Astrocyte of the hippocampus (primary cell): ENCODE data around the gene LUZP2.
"Not testable (repeated sequence)": the region's sequence is repeated elsewhere in the genome, so short reads cannot be mapped to it uniquely, and the experiment has no call there.

ENCODE experiments used
- DNase-seq: peaks from one replicate; pipeline ENCODE4 v3.0.0; 2011; ENCODE audit warnings: low read depth, low spot score

Gene LUZP2

DNA sequence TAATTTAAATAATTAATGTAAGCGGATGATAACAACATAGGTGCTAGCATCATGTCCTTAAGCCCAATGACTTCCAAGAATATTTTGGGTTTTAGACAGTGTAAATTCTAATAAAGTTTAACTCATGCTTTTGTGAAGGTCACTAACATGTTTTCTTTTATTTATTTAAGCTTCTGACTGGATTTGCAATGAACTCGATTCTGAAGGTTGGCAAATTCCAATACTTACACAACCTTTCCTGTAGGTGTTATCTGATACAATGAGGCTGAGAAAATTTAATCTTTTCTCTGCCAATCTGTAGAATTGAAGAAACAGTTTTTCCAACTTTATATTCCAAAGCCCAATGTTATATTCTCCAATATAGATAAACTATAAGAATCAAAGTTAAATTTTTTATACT is 311.3 kb downstream of the LUZP2 start:
- DNase-seq, result no peak

DNA sequence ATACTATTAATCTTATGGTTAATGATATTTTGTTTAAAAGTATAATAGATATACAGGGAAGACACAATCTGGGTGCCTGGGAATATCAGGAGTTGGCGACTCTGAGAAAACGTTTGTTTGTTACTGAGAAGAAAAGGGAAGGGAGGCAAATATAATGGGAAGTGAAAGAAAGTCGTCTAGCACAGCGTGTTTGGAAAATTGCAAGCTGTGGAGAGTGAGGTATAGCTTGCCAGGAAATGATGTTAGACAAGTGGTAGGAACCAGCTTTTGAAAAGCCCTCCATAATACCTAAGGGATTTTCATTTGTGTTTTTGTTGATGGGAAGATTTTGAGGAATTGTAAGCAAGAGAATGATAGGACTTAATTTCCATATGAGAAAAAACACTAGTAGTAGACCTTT is 322.2 kb downstream of the LUZP2 start:
- DNase-seq, result no peak

DNA sequence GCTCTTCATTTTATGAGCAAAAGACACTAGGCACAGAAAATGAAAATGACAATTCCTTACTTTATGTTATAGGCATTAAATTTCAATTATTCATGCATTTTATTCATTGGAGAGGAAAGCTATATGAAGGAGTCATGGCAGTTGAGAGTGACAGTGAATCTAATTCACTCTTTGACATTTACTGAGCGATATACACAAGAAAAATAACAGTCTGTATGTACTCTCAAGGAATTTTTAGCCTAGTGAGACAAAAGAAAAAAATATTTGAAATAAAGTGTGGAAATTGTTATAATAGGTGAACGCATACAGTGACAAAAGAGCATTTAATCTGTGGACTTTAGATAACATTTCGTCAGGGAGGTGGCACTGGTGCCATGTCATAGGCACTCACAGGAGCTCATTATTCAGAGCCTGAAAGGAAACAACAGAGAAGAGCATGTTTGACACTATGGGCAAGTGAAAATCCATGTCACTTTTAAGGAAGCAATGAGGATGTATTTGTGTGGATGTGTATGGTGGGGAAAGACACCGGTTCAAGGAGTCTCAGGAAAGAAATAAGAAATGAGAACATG is 323.1 kb downstream of the LUZP2 start:
- no peak for DNase-seq

DNA sequence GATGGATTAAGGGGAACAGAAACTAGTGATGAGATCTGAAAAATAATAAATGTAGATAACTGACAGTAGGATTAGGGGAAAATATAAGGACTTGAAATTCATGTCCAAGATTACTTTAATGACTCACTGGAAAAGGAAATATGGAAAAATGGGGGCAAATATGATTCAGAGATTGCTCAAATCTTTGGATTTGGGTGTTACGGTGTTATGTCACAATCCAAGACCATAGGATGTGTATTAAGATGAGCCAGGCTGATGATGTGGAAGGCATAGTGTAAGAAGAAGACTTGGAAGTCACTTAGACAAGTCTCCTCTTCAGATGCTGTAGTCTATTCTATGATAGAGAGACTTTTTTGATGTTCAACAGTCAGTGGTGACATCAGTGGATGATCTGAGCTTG is 323.7 kb downstream of the LUZP2 start:
- DNase-seq, result no peak

DNA sequence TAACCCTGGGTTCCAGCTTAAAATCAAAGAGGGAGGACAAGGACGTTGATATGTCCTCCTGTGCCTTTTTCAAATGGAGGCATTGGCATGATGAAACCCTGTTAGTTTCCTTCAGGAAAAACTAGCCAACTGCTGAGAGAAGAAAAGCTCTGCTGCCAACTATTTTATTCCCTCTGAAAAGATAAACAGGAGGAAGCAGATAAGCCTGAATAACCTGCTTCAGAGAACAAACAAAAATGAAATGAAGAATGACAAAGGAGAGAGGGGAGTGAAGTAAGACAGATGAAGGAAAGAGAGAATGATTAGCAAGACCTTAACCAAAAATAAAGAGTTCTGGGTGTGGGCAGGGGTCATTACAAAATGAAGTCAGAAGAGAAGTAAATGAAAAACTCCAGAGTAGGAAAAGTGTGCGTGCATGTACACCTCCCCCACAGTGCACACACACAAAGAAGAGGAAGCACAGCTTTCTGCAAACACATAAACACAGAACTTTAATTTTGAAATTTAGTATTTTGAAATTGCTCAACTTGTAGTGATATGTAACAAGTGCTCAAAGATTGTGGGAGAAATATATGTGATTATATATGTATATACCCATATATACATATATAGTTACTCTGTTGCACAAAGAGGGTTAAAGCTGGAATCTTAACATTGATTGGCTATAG is 332.2 kb downstream of the LUZP2 start:
- no peak for DNase-seq

DNA sequence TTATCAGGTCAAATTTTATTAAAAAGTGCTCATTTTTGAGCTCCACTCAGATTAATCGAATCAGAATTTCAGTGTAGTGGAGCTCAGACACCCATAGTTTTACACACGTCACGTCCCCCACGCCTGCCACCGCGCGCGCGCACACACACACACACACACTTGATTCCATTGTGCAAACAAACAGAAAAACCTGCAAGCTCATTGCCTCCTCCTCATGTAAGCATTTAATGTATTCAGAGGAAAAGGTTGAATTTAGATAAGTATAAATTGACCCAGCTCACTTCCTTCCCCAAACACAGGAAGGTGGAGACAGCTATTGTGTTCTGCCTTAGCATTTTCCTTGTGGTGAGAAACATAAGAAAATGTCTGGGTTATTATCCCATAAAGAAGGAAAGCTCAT is 336.7 kb downstream of the LUZP2 start:
- DNase-seq, result no peak

DNA sequence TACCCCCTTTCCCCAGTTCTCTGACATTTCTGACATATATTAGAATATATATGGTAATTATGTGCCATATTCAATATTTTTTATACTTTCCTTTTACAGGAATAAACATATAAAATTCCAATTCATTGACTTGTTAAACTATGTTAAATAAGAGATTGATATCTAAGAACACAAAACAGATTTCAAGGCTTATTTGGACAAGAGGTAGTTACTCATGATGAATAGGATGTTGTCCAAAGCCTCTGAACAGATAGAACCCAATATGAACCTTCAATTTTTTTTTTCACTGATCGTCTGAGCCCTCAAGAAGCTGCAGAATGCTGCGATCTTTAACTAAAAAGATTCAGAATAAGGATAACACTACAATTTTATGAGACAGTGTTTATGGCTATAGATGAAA is 340.3 kb downstream of the LUZP2 start:
- DNase-seq, result no peak

DNA sequence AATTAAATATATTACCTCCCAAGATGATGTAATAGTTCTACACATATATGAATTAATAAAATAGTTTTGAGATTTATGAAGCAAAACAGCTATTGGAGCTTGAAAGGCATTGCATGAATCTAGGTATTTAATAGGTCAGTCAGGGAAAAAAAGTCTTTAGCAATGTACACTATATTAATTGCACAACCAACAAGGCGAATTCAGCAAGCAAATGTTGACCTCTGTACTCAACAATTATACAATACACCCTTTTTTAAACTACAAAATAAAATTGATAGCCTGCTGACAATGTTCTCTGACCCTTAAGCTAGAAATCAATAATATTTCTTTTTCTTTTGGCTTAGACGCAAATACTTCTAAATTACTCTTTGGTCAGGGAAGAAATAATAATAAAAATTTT is 345.5 kb downstream of the LUZP2 start:
- no peak for DNase-seq

DNA sequence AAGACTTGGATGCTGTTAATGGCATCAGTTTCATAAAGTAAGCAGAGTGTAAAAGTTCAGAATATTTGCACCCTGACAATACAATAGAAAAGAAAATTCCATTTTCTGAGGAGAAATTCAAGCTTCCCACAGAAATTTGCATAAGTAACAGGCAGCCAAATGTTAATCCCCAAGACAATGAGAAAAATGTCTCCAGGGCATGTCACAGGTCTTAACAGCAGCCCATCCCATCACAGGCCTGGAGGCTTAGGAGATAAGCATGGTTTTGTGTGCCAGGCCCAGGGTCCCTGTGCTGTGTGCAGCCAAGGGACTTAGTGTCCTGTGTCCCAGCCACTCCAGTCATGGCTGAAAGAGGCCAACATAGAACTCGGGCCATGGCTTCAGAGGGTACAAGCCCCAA is 347.6 kb downstream of the LUZP2 start:
- DNase-seq, result no peak

DNA sequence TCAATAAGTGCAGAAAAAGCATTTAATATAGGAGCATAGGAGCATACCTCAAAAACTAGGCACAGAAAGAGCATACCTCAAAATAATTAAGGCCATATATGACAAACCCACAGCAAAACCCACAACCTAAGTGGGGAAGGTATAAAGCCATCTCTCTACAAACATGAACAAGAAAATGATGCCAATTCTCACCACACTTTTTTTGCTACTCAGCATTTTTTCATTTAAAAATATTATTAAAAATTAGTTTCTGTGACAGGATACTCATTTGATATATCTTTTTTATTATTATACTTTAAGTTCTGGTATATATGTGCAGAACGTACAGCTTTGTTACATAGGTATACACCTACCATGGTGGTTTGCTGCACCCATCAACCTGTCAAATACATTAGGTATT is 352.0 kb downstream of the LUZP2 start:
- DNase-seq, result no peak

DNA sequence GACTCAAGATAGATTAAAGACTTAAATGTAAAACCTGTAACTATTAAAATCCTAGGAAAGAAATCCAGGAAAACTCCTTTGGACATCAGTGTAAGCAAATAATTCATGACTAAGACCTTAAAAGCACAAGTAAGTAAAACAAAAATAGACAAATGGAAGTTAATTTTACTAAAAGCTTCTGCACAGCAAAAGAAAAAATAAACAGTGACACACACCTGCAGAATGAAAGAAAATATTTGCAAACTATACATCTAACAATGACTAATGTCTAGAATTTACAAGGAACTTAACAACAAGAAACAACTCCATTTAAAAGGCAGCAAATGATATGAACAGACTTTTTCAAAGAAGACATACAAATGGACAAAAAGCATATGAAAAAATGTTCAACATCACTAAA is 359.1 kb downstream of the LUZP2 start:
- no peak for DNase-seq

DNA sequence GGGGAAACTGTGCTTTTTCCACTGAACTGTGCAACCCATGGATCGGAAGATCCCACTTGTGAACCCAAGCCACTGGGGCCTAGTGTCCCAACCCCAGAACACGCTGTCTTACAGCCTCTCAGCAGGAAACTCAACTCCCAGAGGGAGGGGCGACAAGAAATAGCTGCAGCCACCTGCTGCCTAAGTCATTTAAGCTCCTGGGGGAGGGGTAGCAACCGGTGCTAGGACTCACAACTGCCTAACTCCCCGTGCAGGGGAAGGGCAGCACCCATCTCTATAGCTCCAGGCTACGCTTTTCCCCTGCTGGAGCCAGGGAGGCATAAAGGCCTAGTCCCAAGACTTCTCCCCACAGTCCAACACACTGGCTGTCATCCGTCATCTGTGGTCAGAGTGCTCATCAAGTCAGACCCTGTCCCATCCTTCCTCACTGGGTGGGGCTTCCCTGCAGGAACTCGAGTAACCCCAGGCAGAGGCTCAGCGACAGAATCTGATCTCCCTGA is 363.0 kb downstream of the LUZP2 start:
- no peak for DNase-seq

DNA sequence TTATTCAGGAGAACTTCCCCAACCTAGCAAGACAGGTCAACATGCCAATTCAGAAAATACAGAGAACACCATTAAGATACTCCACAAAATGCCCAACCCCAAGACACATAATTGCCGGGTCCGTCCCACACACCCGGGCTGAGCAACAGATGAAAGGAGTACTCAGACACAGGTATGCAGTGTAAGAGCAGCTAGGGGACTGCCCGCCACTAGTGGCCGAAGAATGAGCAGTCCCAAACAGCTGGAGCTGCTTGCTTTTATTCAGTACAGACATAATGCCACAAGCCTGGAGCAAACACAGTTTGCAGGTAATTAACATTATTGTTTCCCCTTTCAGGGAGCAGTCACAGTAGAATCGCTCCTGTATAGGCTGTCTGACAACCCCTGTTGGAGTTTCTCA is 364.6 kb downstream of the LUZP2 start:
- DNase-seq, result no peak

DNA sequence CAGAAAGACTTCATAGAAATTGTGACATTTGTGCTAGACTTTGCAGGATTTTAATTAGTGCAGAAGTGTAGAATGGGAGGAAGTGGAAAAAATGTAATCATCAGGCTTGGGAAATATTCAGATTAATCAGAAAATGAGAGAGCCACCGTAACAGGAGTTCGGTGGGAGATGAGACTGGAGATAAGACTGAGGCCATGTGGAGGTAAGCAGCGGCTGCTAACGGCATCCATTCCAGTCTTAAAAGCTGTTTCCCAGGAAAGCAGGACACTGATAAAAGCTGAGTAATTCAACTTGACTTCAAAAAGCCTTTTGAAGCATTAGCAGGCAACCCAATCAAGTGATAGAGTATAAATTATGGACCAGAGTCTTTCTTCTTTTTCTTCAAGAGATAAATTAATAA is 369.9 kb downstream of the LUZP2 start:
- no peak for DNase-seq

DNA sequence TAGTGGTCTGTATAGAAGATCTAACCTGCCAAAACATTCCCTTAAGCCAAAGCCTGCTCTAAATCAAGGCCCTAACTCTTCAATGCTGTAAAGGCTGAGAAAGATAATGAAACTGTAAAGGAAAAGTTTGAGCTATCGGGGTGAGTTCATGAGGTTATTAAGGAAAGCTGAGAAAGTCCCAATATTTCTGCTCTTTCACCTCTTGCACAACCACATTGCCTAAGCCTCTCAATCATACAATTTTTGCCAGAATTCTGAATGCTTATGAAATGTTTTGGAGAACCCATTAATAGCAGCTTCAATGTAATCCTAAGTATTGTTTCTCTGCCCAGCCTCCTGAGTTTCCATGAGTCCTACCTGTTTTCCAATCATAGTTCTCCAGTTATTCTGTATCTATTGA is 373.2 kb downstream of the LUZP2 start:
- DNase-seq, result no peak

DNA sequence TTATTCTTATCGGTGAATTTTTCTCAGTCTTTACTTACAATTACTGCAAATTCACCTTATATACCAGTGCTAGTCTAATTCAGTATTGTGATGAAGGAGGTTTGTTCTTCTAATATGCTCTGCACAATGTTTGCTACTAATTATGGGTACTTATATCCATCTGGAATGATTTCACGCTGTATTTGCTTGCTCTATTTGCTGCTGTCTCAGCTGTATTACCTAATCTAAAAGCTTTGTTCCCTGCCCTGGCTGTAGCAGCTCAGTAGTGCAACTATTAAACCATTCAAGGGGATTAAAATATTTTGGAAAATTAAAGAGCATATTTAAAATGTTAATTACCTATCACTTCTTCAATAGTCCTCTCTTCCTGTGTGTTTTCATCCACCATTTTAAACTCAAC is 375.3 kb downstream of the LUZP2 start:
- no peak for DNase-seq

DNA sequence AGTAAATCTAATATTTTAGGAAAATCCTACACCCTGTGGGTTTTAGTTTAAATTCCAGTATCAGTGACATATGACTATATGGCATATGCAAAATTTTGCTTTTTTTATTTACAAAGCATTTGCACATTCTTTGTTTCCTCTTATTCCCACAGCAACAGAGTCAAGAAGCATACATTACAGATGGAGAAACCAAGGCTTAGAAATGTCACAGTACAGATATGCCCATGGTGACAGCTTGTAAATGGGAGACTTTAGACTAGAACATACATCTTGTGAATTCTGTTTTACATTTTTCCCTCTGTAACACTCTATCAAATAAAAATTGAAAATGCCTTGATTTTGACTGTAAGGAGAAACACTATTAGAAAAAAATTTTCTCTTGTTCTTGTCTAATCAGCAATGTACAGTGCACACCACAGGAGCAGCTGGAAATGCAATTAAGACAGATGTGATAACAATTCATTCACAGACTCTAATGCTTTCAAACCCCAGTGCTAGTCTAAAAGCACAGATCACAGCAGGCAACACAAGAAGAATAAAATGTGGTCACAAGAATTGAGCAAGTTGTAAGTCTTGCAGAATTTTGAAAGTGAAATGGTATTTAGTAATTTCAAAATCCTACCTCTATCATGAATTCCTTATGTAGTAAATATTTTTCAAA is 375.9 kb downstream of the LUZP2 start:
- DNase-seq, result no peak

DNA sequence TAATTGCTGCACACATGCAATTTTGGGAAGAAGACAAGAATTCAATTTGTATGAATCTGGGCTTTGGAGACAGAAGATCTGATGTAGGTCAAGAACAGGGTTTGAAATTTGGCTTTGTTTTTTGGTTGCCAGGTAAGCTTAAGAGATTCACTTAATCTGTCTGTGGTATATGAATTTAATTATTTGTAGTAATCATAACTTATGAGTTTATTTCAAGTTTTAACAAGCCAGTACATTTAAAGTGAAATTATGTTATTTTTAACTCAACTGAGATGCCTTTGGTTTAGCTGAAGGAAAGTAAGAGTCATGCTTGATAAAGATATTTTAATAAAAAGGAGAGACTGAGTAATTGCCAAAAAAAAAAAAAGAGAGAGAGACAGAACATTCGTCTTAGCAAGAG is 384.1 kb downstream of the LUZP2 start:
- no peak for DNase-seq

DNA sequence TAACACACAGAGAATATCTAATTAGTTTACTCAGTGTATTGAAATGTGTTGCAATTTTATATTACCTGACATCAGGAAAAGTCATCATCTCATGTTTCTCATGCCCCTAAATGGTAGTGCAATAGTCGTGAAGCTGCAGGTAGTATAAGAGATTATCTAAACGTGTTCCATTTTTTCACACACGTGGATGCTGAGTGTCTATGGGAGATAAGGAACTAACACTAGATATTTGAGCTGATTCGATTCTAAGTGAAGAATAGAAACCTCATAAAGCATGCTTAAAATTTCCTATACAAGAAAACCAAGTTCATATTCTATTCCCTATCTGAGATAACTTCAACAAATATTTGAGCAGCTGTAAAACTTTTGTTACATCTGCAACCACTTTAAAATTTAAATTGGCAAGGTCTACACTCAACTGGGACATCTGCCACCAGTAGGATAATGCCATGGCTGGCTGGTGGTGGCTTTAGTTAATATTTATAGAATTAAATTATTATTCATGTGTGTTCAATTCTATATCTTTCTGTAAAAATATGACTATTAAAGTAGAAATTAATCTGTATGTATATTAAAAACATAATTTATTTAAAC is 388.8 kb downstream of the LUZP2 start:
- DNase-seq, result no peak

DNA sequence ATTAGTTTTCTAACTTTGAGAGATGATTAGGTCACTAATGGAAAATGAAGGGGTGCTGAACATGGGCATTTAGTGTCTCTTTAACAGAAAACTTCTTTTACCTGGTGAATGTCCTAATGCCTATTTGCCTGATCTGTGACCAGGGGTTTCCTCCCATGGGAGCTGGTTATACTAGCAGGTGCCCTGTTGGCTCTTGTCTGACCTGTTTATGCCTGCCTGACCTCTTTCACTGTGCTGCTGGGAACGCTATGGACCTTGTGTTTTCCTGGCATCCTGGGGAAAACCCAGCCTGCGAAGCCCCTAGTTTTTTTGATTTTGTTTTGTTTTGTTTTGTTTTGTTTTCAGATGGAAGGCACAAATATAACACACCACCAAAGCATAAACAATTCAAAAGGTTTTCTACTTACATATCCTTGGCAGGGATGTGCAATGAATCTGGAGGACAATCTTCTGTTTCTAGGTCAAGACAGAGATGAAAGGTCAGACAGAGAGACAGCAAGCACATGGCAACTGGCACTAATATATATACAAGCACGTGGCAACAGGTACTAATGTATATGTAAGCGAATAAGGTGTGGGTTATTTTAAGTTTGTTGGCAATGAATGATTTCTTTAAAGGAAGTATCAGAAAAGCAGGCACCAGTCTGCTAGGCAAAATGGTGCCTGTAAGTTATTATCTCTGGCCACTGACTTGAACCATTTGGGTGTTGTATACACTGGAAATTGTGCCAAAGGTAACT is 390.2 kb downstream of the LUZP2 start:
- no peak for DNase-seq

DNA sequence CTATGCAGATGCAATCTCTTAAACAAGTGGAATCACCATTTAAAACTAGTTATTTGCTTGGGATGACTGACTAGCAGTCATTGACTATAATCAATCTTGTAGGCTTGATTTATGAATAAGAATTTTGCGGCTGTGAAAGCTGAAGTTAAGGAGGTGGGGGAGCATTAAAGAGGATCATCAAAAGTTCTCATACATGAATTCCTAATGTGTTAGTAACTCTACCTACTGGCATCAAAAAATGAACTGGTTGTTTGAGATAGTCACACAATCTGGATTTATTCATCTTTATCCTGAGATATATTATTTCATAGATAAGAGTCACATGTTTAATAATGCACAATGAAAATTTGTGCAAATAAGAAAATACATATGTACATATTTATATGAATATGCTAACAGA is 393.6 kb downstream of the LUZP2 start:
- DNase-seq, result no peak

DNA sequence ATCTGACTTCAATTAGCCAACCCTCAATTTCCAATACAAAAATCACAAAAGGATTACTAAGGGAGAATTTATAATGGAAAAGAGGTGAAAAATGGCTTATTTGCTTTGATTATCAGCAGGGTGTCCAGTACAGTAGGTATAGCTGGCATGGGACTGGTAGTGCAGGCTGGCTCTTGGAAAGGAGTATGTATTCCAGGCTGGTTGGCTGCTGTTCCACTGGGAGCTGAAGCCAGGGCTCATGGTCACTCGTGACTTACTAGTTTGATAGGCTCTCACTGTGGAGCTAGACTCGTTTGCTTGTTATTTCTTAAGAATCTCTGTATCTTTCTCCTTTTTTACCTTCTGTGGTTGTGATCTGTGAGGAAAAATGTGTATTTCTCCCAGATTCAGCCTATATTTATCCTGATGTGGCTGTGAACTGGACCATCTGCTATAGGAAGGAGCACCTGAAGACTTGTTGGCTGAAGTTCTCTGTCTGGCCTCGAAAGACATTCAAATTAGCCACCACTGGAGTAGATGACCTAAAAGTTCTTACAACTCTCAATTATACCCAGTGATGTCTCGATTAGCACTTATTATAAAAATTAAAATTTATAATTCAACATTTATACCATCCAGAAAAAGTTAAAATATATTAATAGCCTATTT is 395.1 kb downstream of the LUZP2 start:
- not testable (repeated sequence) for DNase-seq
